ENCODE results near the gene ROBO4. TPM values are rescaled to one million over a fixed set of nuclear protein-coding genes. Genes with fewer than 3 reads are reported as not detected.
A peak's percentile ranks its signal among the peaks of the same experiment; 100 is the strongest.

The ROBO4 gene
- total RNA-seq, 1 experiment from 2014 or later: 0.22 TPM

DNA sequence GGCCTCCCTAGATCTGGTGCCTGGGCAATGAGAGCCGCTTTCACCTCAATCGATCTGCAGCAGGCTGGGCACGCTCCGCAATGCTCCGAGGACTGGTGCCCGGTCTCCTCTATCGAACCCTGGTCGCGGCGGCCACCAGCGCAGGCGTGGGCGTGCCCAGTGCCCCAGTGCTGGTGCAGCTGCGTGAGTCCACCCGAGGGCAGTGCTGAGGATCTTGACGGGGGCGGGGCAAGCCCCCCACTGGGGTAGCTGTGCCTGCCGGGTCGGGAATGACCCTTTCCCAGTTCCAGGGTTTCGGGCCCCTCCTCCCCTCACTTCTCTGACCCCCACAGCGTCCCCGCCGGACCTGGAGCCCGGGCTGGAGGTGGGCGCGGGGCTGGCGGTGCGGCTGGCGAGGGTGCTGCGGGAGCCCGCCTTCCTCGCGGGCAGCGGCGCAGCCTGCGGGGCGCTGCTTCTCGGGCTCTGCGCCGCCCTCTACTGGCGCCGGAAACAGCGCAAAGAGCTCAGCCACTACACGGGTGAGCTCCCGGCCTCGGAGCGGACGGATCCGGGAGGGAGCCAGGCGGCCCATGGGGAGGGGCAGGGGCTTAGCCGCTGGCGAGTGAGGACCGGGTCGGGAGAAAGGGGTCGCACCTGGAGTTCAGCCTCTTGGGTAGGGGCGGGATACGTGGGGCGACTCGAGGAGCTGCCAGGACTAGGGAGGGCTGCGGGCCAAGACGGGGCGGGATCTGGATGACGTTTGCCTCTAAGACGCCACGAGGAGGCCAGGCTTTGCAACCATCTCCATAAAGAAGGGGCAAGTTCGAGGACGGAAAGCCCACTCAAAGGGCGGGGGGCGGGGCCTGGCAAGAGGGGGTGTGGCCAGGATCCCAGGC, 21.5 kb downstream of the ROBO4 start:
- peak overlapping the region; percentile 84 for H3K4me3 ChIP-seq
- peak; percentile 81 to 90 for DNase-seq
- no peaks in the 10 kb centered on the region for H3K27me3 ChIP-seq
- peak overlapping the region; percentile 84 for H3K27ac ChIP-seq
- no peaks in the 10 kb centered on the region for H3K36me3 ChIP-seq
- no peaks in the 10 kb centered on the region for H3K9me3 ChIP-seq (replicated peaks)
- H3K4me1 ChIP-seq: no peaks in the 10 kb centered on the region

GRCh38 chr11:124875401-124875800, 22.3 kb downstream of the ROBO4 start:
- Histone ChIP-seq H3K27me3 (no peaks in the 10 kb centered on the region), H3K4me1 (no peaks in the 10 kb centered on the region)

DNA sequence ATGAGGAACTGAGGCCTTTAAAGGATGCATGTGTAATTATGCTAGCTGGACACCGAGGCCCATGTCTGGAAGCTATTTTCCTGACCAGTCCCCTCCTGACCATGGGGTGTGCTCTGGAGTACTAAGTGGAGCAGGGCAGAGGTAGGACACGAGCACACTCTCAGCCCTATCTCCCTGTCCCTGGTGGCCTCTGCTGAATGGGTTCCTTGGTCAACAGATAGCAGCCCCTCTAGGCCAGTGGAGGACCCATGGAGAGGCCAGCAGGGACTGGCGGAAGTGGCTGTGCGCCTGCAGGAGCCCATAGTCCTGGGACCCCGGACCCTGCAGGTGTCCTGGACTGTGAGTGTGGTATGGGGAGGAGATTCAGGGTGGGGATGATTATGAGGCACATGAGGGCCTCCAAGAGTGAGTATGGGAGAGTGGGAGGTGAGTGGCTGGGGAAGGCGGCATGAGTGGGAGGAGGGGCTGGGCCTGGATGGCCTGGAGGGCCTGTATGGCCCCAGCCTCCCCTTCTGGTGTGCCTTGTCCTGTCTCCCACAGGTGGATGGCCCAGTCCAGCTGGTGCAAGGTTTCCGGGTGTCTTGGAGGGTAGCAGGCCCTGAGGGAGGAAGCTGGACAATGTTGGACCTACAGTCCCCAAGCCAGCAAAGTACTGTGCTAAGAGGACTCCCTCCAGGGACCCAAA, 23.0 kb downstream of the ROBO4 start:
- Histone ChIP-seq H3K27ac (no peak overlapping the region), H3K9me3 (replicated peaks) (no peaks in the 10 kb centered on the region), H3K4me3 (no peak overlapping the region), H3K4me1 (no peaks in the 10 kb centered on the region), H3K27me3 (no peaks in the 10 kb centered on the region), H3K36me3 (no peaks in the 10 kb centered on the region)
- DNase-seq: no peak

More at GRCh38 chr11:124875401-124875800, 22.3 kb downstream of the ROBO4 start:
- DNase-seq: no peak
- Histone ChIP-seq H3K9me3 (replicated peaks) (no peaks in the 10 kb centered on the region), H3K27ac (no peak overlapping the region), H3K36me3 (no peaks in the 10 kb centered on the region), H3K4me3 (peak overlapping the region; percentile 84)

- H3K4me3 ChIP-seq: no peak overlapping the region
- H3K4me1 ChIP-seq: no peaks in the 10 kb centered on the region
- no peaks in the 10 kb centered on the region for H3K36me3 ChIP-seq
- H3K9me3 ChIP-seq (replicated peaks): no peaks in the 10 kb centered on the region
- no peak for DNase-seq
- no peaks in the 10 kb centered on the region for H3K27me3 ChIP-seq
- no peak overlapping the region for H3K27ac ChIP-seq
Observed at GRCh38 chr11:124873951-124874350, 23.7 kb downstream of the ROBO4 start.

GRCh38 chr11:124872741-124873140, 24.9 kb downstream of the ROBO4 start:
- Histone ChIP-seq H3K27me3 (no peaks in the 10 kb centered on the region), H3K36me3 (no peaks in the 10 kb centered on the region), H3K4me3 (no peak overlapping the region), H3K9me3 (replicated peaks) (no peaks in the 10 kb centered on the region), H3K27ac (no peak overlapping the region), H3K4me1 (no peaks in the 10 kb centered on the region)
- no peak for DNase-seq

DNA sequence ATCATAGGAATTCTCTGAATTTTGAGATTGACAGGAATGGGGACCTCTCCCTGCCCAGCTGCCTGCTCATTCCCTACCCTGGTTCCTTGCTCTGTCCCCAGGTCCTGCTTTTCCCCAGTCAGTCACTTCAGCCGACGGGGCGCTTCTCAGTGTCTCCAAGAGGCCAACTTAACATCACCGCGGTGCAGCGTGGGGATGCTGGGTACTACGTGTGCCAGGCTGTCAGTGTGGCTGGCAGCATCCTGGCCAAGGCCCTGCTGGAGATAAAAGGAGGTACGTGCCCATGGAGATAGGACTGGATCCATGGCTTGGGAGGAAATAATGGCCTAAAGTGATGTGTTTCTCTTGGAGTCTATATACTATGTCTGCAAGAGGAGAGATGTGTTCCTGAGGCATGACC, 25.4 kb downstream of the ROBO4 start:
- no peak for DNase-seq
- no peaks in the 10 kb centered on the region for H3K4me1 ChIP-seq
- no peak overlapping the region for H3K4me3 ChIP-seq
- H3K27me3 ChIP-seq: no peaks in the 10 kb centered on the region
- no peak overlapping the region for H3K27ac ChIP-seq
- no peaks in the 10 kb centered on the region for H3K9me3 ChIP-seq (replicated peaks)
- no peaks in the 10 kb centered on the region for H3K36me3 ChIP-seq

DNA sequence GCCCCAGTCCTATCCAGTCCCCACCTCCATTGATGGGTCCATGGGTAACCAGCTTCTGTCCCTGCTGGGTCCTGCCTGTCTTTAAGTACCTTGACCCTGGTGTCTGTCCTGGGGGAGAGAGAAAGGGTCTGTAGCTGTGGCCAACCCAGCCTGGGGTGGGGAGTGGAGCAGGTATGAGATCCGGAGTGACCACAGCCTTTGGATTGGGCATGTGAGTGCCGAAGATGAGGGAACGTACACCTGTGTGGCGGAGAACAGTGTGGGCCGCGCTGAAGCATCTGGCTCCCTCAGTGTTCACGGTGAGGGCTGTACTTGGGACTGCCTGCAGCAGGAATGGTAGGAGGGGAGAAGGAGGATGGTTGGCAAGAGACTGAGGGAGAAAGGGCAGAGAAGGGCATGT, 27.2 kb downstream of the ROBO4 start:
- Histone ChIP-seq H3K27me3 (no peaks in the 10 kb centered on the region), H3K27ac (no peak overlapping the region), H3K9me3 (replicated peaks) (no peaks in the 10 kb centered on the region), H3K36me3 (no peaks in the 10 kb centered on the region), H3K4me1 (no peaks in the 10 kb centered on the region), H3K4me3 (no peak overlapping the region)
- no peak for DNase-seq

GRCh38 chr11:124869856-124870387, 27.7 kb downstream of the ROBO4 start:
- Histone ChIP-seq H3K9me3 (replicated peaks) (no peaks in the 10 kb centered on the region), H3K36me3 (no peaks in the 10 kb centered on the region), H3K27ac (no peak overlapping the region), H3K27me3 (no peaks in the 10 kb centered on the region), H3K4me1 (no peaks in the 10 kb centered on the region), H3K4me3 (no peak overlapping the region)
- no peak for DNase-seq

GRCh38 chr11:124869331-124869730, 28.3 kb downstream of the ROBO4 start:
- Histone ChIP-seq H3K4me3 (no peak overlapping the region), H3K4me1 (no peaks in the 10 kb centered on the region), H3K36me3 (no peaks in the 10 kb centered on the region), H3K27me3 (no peaks in the 10 kb centered on the region), H3K27ac (no peak overlapping the region), H3K9me3 (replicated peaks) (no peaks in the 10 kb centered on the region)
- DNase-seq: no peak

- Histone ChIP-seq H3K27me3 (no peaks in the 10 kb centered on the region), H3K27ac (no peak overlapping the region), H3K36me3 (no peaks in the 10 kb centered on the region), H3K9me3 (replicated peaks) (no peaks in the 10 kb centered on the region), H3K4me1 (no peaks in the 10 kb centered on the region), H3K4me3 (no peak overlapping the region)
- no peak for DNase-seq
Observed at GRCh38 chr11:124868331-124869274, 29.1 kb downstream of the ROBO4 start.

- Histone ChIP-seq H3K4me3 (no peak overlapping the region), H3K27ac (no peak overlapping the region), H3K27me3 (no peaks in the 10 kb centered on the region), H3K36me3 (no peaks in the 10 kb centered on the region), H3K4me1 (no peaks in the 10 kb centered on the region), H3K9me3 (replicated peaks) (no peaks in the 10 kb centered on the region)
- DNase-seq: peak in 1 of 2 experiments; percentile 39
Observed at GRCh38 chr11:124867700-124868099, 30.0 kb downstream of the ROBO4 start.

DNA sequence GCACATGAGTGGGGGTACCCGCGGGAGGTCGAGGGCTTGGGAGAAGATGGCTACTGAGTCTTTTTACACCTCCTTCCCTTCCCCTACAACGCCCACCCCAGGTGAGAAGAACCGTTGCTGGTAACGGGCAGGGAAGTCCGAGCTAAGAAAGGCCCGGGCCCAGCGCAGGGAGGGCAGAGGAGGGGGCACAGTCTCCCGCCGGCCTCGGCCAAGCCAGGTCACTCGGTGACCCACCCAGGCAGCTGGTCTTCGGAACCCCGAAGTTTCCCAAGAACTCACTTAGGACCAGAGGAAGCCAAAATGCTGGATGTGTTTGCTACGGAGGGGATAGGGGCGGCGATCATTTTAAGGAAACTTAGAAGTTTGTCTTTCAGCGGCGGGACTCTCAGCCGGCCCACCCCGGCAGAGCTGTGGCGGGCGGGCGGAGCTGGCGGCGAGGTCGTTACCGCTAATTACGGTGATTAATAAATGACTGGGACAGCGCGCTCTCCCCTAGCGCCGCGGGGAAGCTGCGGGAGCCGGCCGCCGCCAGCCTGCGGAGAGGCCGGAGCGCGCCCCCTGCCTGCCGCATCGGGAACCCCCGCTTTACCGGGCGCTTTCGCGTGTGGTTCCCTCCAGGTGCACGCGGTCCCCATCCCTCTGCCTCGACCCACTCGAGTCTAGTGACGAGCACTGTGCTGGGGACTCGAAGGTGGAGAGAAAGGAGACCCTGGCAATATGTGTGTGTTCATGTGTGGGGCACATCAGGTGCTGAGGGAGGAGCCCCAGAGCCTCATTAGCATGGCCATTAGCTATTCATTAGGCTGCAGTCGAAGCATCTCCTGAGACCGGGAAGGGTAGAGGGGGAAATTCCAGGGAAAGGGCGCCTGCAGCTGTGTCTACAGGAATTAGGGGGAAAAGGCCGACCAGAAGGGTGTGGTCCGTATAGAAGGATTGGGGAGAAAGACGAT, 31.5 kb downstream of the ROBO4 start:
- Histone ChIP-seq H3K27ac (no peak overlapping the region), H3K4me3 (no peak overlapping the region), H3K36me3 (no peaks in the 10 kb centered on the region), H3K9me3 (replicated peaks) (no peaks in the 10 kb centered on the region), H3K4me1 (no peaks in the 10 kb centered on the region), H3K27me3 (no peaks in the 10 kb centered on the region)
- DNase-seq: no peak

DNA sequence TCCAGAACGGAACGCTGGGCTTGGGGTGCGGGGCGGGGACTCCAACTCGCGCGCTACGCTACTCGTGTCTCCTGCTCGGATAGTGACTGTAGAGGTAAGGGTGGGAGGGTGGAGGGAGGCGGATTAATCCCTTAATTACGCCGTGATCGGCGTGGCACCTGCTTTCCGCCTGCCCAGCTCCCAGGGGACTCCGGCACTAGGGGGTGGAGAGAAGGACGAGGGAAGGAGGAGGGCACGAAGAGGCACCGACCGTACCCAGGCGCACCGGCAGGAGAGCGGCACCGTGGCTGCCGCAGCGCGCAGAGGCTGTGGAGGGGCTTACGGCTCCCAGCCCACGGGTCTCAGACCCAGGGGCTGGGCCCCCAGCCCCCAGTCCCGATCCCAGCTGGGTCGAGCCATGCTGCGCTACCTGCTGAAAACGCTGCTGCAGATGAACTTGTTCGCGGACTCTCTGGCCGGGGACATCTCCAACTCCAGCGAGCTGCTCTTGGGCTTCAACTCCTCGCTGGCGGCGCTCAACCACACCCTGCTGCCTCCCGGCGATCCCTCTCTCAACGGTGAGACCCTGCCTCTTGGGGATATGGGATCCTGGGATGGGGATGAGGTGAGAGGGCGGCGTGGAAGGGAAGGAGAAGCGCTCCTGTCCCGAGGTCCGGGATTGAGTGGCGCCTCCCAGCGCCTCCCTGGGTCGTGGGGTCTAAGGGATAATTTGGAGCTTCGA, 32.3 kb downstream of the ROBO4 start, which contains the start of gene ROBO3:
TSS of gene ROBO3 (plus strand) at position 252 of the 721 bp plus-strand sequence. CDS start at position 398, 146 bp downstream.
- no peaks in the 10 kb centered on the region for H3K9me3 ChIP-seq (replicated peaks)
- no peaks in the 10 kb centered on the region for H3K27me3 ChIP-seq
- H3K4me1 ChIP-seq: no peaks in the 10 kb centered on the region
- no peak within 1 kb of the TSS for H3K4me3 ChIP-seq
- no peaks in the 10 kb centered on the region for H3K36me3 ChIP-seq
- DNase-seq: no peak
- H3K27ac ChIP-seq: no peak within 1 kb of the TSS
